GM23248 (cell line): ENCODE data around the gene MLLT6.

Experiments
- EZH2 ChIP-seq: fragments of 200-600 bp; sonication (generic); IDR thresholded peaks from 2 replicates; pipeline ENCODE4 v1.6.1; 2018; ENCODE audit warnings: antibody characterized with exemption, mild to moderate bottlenecking; ENCODE audit not compliant: insufficient read depth, poor library complexity, severe bottlenecking
- EZH2phosphoT487 ChIP-seq: fragments of 200-600 bp; sonication (generic); IDR thresholded peaks from 2 replicates; pipeline ENCODE4 v1.6.1; 2018; ENCODE audit warnings: antibody characterized with exemption, moderate library complexity, mild to moderate bottlenecking, low read depth; ENCODE audit not compliant: insufficient read depth

DNA sequence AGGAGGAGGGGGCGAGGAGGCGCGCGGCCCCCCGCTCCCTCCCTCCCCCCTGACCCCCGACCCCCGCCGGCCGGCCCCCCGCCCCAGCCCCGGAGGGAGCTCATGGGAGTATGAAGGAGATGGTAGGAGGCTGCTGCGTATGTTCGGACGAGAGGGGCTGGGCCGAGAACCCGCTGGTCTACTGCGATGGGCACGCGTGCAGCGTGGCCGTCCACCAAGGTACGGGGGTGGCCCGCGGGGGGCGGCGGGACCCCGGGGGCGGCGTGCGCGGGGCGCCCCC, 390 bp downstream of the MLLT6 start:
- TF ChIP-seq EZH2 = no peak
- TF ChIP-seq EZH2phosphoT487 = no peak
